GDM1 (cell line): ENCODE measurements around the gene KRT1.
"Not testable (repeated sequence)": the region's sequence is repeated elsewhere in the genome, so short reads cannot be mapped to it uniquely, and the experiment has no call there.

Experiments
- DNase-seq: peaks from one replicate; lab custom pipeline; 2025; lab: John Stamatoyannopoulos, UW

Gene KRT1

GRCh38 chr12:52682381-52682660 is 2.1 kb upstream of the KRT1 start:
- DNase-seq, result no peak

GRCh38 chr12:52681526-52682380 is 1.5 kb upstream of the KRT1 start:
- DNase-seq, result no peak

GRCh38 chr12:52679875-52680274 is 332 bp downstream of the KRT1 start:
- no peak for DNase-seq

- DNase-seq, result no peak
These were observed 2.5 kb downstream of the KRT1 start for GRCh38 chr12:52677671-52678070.

- no peak for DNase-seq
These were observed 3.1 kb downstream of the KRT1 start for GRCh38 chr12:52677126-52677525.

- no peak for DNase-seq
These were observed 4.0 kb downstream of the KRT1 start for GRCh38 chr12:52676163-52676562.

- DNase-seq, result no peak
These were observed 4.9 kb downstream of the KRT1 start for GRCh38 chr12:52675301-52675701.

- no peak for DNase-seq
These were observed 5.8 kb downstream of the KRT1 start for GRCh38 chr12:52674433-52674775.

GRCh38 chr12:52673713-52674432 is 6.3 kb downstream of the KRT1 start:
- DNase-seq, result no peak

GRCh38 chr12:52673217-52673616 is 7.0 kb downstream of the KRT1 start:
- DNase-seq, result no peak

GRCh38 chr12:52672321-52672933 is 7.8 kb downstream of the KRT1 start:
- DNase-seq, result no peak

- no peak for DNase-seq
These were observed 9.2 kb downstream of the KRT1 start for GRCh38 chr12:52670961-52671360.

GRCh38 chr12:52670506-52670905 is 9.7 kb downstream of the KRT1 start:
- DNase-seq, result no peak

- DNase-seq, result not testable (repeated sequence)
These were observed 10.3 kb downstream of the KRT1 start for GRCh38 chr12:52669941-52670340.

- DNase-seq, result no peak
These were observed 10.8 kb downstream of the KRT1 start for GRCh38 chr12:52669426-52669825.

- DNase-seq, result no peak
These were observed 12.3 kb downstream of the KRT1 start for GRCh38 chr12:52667931-52668330.

GRCh38 chr12:52667509-52667908 is 12.7 kb downstream of the KRT1 start:
- no peak for DNase-seq

GRCh38 chr12:52666471-52666870 is 13.7 kb downstream of the KRT1 start:
- DNase-seq, result no peak

- DNase-seq, result no peak
These were observed 16.8 kb downstream of the KRT1 start for GRCh38 chr12:52663420-52663819.

- no peak for DNase-seq
These were observed 17.3 kb downstream of the KRT1 start for GRCh38 chr12:52662918-52663229.

GRCh38 chr12:52662093-52662917 is 17.9 kb downstream of the KRT1 start:
- no peak for DNase-seq

- no peak for DNase-seq
These were observed 18.5 kb downstream of the KRT1 start for GRCh38 chr12:52661668-52662067.
